NCI-H82 treated with DMSO at 0.1 percent for 48 hours (cell line): Measurements from ENCODE around the gene JAGN1.
"Not testable (repeated sequence)": the region's sequence is repeated elsewhere in the genome, so short reads cannot be mapped to it uniquely, and the experiment has no call there.

ENCODE experiments used
- DNase-seq: peaks from one replicate; lab custom pipeline; 2025; ENCODE audit not compliant: unreplicated experiment; lab: John Stamatoyannopoulos, UW

Gene JAGN1

GRCh38 chr3:9890249-9891071 is at the start of gene JAGN1:
Gene JAGN1, plus strand, starts transcription at chr3:9890610. Its CDS starts 113 bp downstream, at chr3:9890723.
- peak; percentile 43 for DNase-seq

GRCh38 chr3:9841015-9841414 is 49.4 kb upstream of the JAGN1 start:
- no peak for DNase-seq

- DNase-seq: peak; percentile 68
These were observed 46.5 kb upstream of the JAGN1 start, which contains the start of gene RPUSD3 for GRCh38 chr3:9843715-9844438. Gene RPUSD3, minus strand, starts transcription at chr3:9844008. Its CDS starts 18 bp downstream, at chr3:9843990.

- DNase-seq: no peak
These were observed 44.2 kb upstream of the JAGN1 start for GRCh38 chr3:9846231-9846630.

- no peak for DNase-seq
These were observed 43.4 kb upstream of the JAGN1 start for GRCh38 chr3:9846931-9847488.

- not testable (repeated sequence) for DNase-seq
These were observed 42.5 kb upstream of the JAGN1 start for GRCh38 chr3:9847870-9848269.

- DNase-seq: not testable (repeated sequence)
These were observed 41.5 kb upstream of the JAGN1 start for GRCh38 chr3:9848860-9849259.

- DNase-seq: not testable (repeated sequence)
These were observed 39.0 kb upstream of the JAGN1 start for GRCh38 chr3:9851383-9851782.

- DNase-seq: not testable (repeated sequence)
These were observed 38.5 kb upstream of the JAGN1 start for GRCh38 chr3:9851926-9852325.

GRCh38 chr3:9852528-9852927 is 37.9 kb upstream of the JAGN1 start:
- DNase-seq: no peak

- peak; percentile 72 for DNase-seq
These were observed 36.0 kb upstream of the JAGN1 start for GRCh38 chr3:9854291-9854940.

- no peak for DNase-seq
These were observed 34.8 kb upstream of the JAGN1 start for GRCh38 chr3:9855594-9855993.

- DNase-seq: no peak
These were observed 30.8 kb upstream of the JAGN1 start for GRCh38 chr3:9859530-9860025.

GRCh38 chr3:9861201-9861600 is 29.2 kb upstream of the JAGN1 start:
- DNase-seq: no peak

- DNase-seq: no peak
These were observed 28.7 kb upstream of the JAGN1 start for GRCh38 chr3:9861626-9862130.

GRCh38 chr3:9862391-9863057 is 27.9 kb upstream of the JAGN1 start:
- DNase-seq: no peak

GRCh38 chr3:9863058-9863772 is 27.2 kb upstream of the JAGN1 start:
- DNase-seq: no peak

- no peak for DNase-seq
These were observed 26.0 kb upstream of the JAGN1 start for GRCh38 chr3:9864200-9864927.

GRCh38 chr3:9865125-9865637 is 25.2 kb upstream of the JAGN1 start:
- not testable (repeated sequence) for DNase-seq
